GM12873 (cell line): Measurements from ENCODE around the gene GRID1.

Source experiments
- TF ChIP-seq, protein P1 (sequence below): IDR thresholded peaks from 2 replicates; pipeline ENCODE4 v1.5.1; 2012; ENCODE audit warnings: low read depth, mild to moderate bottlenecking, moderate library complexity, low read length, control low read depth; ENCODE audit not compliant: insufficient read depth; ENCODE audit errors: missing control alignments

The GRID1 gene

DNA sequence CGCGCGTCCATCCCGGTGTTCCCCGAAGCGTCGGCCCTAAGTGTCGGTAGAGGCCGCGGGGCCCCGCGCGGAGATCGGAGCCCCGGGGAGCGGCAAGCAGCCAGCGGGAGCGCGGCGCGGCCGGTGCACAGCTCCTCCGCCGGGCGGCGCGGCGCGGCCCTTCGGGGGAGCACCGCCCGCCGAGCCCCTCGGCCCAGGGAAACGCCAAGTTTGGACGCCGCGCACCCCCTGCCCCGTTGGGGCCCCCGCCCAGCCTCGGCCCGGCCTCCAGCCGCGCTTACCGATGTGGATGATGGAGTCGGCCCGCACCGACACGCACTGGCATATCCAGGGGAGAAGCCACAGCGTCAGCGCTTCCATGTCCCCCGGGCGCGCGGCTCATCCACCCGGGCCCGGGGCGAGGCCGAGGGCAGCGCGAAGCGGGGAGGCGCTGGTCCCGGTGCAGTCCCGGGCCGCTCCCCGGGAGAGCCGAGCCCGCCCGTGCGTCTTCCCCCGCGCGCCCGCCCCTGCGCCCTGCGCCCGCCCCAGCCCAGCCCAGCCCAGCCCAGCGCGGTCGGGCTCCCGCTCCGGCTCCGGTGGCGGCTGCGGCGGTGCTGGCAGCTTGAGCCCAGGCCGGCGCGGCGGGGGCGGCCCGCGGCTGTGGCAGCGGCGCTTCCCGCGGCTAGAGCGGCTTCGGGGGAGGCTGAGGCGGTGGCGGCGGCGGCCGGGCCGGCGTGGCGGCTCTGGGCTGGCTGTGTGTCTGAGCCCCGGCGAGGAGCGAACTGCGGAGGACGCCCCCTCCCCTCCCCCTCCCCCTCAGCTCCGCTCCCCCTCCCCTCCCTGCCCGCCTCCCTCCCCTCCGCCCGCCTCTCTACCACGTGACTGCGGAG, at the start of gene GRID1:
GRID1 (minus strand) TSS at position 763 of the 869 bp plus-strand sequence.
- TF ChIP-seq, protein P1, sequence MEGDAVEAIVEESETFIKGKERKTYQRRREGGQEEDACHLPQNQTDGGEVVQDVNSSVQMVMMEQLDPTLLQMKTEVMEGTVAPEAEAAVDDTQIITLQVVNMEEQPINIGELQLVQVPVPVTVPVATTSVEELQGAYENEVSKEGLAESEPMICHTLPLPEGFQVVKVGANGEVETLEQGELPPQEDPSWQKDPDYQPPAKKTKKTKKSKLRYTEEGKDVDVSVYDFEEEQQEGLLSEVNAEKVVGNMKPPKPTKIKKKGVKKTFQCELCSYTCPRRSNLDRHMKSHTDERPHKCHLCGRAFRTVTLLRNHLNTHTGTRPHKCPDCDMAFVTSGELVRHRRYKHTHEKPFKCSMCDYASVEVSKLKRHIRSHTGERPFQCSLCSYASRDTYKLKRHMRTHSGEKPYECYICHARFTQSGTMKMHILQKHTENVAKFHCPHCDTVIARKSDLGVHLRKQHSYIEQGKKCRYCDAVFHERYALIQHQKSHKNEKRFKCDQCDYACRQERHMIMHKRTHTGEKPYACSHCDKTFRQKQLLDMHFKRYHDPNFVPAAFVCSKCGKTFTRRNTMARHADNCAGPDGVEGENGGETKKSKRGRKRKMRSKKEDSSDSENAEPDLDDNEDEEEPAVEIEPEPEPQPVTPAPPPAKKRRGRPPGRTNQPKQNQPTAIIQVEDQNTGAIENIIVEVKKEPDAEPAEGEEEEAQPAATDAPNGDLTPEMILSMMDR: no peak

DNA sequence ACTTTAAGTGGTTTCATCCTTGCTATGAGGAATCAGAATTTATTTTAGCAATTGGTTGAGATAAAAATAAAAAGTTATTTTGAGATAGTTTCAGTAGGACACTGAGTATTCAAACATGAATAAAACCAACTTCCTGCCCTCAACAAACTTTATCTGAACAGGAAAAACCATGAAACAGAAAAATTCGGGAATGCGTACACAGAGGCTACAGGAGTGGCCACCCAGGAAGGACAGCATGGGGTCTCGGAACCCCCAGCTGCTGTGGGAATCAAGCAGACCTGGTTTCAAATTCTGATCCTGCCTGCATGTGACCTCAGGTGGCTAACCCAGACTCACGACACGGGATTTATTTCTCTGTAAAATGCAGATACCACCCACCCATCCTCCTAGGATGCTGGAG, 49.0 kb upstream of the GRID1 start:
- TF ChIP-seq, protein P1: no peak

GRCh38 chr10:86415116-86415515, 48.5 kb upstream of the GRID1 start:
- TF ChIP-seq, protein P1: no peak

GRCh38 chr10:86413046-86413728, 46.6 kb upstream of the GRID1 start:
- TF ChIP-seq, protein P1: no peak

DNA sequence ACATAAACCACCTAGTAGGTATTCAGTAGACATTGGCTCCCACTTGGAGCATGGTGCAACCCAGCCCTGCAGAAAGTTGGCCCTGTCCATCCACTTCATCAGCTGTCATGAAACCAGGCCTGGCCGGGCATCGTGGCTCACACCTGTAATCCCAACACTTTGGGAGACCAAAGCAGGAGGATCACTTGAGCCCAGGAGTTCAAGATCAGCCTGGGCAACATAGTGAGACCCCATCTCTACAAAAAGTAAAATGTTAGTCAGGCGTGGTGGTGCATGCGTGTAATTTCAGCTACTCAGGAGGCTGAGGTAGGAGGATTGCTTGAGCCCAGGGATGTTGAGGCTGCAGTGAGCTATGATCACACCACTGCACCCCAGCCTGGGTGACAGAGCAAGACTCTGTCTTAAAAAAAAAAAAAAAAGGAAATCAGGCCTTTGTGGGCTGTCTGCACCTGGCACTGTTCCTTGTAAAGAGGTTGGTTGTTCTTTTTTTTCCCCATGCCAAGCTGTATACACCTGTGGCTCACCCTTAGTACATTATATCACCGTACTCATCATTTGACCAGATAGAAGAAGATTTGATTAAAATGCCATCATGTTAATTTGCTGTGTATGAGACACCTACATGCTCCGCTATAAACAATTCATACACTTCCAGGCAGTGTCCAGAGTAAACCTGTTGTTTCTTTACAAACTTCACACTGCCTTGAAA, 45.4 kb upstream of the GRID1 start:
- TF ChIP-seq, protein P1: no peak

DNA sequence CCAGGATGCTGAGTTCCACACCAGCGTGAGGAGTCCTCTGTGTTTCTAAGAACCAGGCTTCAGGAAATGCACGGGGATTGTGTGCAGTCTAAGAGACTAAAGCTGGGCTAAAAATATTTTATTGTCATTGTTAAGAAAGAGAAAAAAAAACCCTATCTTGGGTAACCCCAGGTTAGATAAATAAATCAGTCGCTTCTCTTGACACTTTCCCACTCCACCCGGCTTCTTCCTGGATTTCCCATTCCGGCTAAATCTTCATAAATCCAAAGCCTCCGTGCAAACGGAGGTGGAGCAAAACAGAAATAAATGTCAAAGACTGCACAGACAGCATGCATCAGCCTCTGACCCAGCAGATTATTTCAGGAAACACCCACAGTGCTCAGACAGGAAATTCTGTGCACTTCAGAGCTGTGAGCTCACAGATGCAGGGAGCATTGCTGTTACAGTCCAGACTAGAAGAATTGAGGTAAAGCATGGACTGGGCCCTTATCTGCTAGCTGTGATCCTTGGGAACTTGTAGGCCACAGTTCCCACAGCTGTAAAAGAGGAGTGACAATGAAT, 44.8 kb upstream of the GRID1 start:
- TF ChIP-seq, protein P1: no peak
